Activated T-helper 1 cell treated with anti-CD3 and anti-CD28 coated beads, Interleukin-12 subunit alpha, Interleukin-12 subunit beta, Interleukin-2, Interleukin-4 antibody, amounts not matched to agents 30 ng/mL and 10 ng/mL and 1 ng/mL, durations not matched to agents 14 hours and 24 hours and 36 hours (primary cell): Measurements from ENCODE around the gene TMEM233. TPM values are rescaled to one million over a fixed set of nuclear protein-coding genes. Genes with fewer than 3 reads are reported as not detected.
"Not testable (repeated sequence)": the region's sequence is repeated elsewhere in the genome, so short reads cannot be mapped to it uniquely, and the experiment has no call there.

Source experiments
- DNase-seq: peaks from one replicate; pipeline ENCODE4 v3.0.0; 2021; ENCODE audit warnings: low spot score
- H3K27ac Mint-ChIP-seq: one replicate; pipeline ENCODE4 v1.8.0; 2021; ENCODE audit warnings: mild to moderate bottlenecking, mixed read lengths
- H3K27me3 Mint-ChIP-seq: one replicate; pipeline ENCODE4 v1.8.0; 2022; ENCODE audit warnings: mild to moderate bottlenecking, moderate library complexity, mixed read lengths; ENCODE audit not compliant: insufficient read depth
- H3K36me3 Mint-ChIP-seq: one replicate; pipeline ENCODE4 v1.8.0; 2021; ENCODE audit warnings: low read depth, mixed read lengths
- H3K4me1 Mint-ChIP-seq: one replicate; pipeline ENCODE4 v1.8.0; 2021; ENCODE audit warnings: low read depth, mixed read lengths
- H3K4me3 Mint-ChIP-seq: one replicate; pipeline ENCODE4 v1.8.0; 2021; ENCODE audit warnings: mild to moderate bottlenecking, moderate library complexity, mixed read lengths
- H3K9me3 Mint-ChIP-seq: one replicate; pipeline ENCODE4 v1.8.0; 2021; ENCODE audit warnings: mixed read lengths
- intact Hi-C: fragments of 100-400 bp; cut with micrococcal nuclease; formaldehyde crosslinking; loops from one replicate; pipeline ENCODE4 v1.15.1; 2024
- total RNA-seq: library from RNA; stranded (reverse); gene quantifications from 2 replicates; pipeline ENCODE4 v1.2.3, GENCODE V29; 2022

The TMEM233 gene
- total RNA-seq, 1 donor from 2014 or later, result not detected

DNA sequence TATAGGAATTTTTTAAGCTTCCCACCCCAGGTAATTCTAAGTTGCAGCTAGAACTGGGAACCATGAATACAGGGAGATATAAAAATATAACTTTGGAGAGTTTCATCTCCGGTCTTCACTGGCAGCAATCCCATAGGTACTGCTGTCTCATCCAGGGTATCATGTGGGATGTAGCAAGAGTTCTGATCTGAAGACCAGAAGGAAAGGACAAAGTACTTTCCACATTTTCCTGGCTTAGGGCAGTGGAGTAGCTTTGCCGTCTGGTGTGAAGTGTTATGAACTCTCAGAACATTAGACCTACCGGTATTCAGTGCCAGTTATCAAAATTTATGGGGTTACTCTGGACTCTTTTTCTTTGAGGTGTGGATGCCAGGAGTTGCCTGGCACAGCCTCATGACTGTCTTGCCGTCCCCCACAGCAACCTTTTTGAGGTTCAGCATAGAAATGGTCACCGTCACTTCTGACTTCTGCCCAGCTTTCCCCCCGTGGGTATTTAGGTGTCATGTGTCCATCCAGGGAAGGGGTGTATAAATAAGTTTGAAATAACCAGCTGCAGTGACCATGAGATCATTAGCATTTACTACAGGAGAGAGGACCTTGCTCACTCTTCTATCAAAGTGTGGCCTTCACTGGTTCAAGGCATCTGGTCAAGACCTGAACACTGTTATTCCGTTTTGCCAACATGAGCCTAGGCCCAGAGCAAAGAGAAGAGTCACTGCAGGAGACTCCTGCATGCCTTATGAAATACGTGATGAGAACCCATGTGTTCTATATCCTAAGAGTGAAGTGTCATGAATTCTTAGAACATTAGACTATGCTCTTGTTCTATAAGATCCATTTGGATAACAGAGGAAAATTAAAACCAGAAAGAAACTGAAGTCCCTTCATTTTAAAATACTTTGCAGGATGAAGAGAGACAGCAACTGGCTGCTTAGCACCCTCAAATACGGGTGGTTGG lies 22.2 kb downstream of the TMEM233 start:
- H3K4me1 Mint-ChIP-seq, result no peaks in the 10 kb centered on the region
- H3K9me3 Mint-ChIP-seq, result peaks cover 15% of the 10 kb centered on the region
- no peak overlapping the region for H3K27ac Mint-ChIP-seq
- intact Hi-C loops, result no loop called here
- peaks cover 5% of the 10 kb centered on the region for H3K27me3 Mint-ChIP-seq
- H3K4me3 Mint-ChIP-seq, result no peak overlapping the region
- H3K36me3 Mint-ChIP-seq, result no peaks in the 10 kb centered on the region
- DNase-seq, result no peak

DNA sequence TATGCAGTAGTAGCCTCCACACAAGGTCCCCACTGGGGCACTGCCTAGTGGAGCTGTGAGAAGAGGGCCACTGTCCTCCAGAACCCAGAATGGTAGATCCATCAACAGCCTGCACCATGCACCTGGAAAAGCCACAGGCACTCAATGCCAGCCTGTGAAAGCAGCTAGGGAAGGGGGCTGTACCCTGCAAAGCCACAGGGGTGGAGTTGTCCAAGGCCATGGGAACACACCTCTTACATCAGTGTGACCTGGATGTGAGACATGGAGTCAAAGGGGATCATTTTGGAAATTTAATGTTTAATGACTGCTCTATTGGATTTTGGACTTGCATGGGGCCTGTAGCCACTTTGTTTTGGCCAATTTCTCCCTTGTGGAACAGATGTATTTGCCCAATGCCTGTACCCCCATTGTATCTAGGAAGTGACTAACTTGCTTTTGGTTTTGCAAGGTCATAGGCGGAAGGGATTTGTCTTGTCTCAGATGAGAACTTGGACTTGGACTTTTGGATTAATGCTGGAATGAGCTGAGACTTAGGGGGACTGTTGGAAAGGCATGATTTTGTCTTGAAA lies 24.8 kb downstream of the TMEM233 start:
- peaks cover 10% of the 10 kb centered on the region for H3K27me3 Mint-ChIP-seq
- H3K36me3 Mint-ChIP-seq, intact Hi-C loops, H3K27ac Mint-ChIP-seq, H3K4me1 Mint-ChIP-seq, DNase-seq, H3K4me3 Mint-ChIP-seq: not testable (repeated sequence)
- peaks cover 15% of the 10 kb centered on the region for H3K9me3 Mint-ChIP-seq

DNA sequence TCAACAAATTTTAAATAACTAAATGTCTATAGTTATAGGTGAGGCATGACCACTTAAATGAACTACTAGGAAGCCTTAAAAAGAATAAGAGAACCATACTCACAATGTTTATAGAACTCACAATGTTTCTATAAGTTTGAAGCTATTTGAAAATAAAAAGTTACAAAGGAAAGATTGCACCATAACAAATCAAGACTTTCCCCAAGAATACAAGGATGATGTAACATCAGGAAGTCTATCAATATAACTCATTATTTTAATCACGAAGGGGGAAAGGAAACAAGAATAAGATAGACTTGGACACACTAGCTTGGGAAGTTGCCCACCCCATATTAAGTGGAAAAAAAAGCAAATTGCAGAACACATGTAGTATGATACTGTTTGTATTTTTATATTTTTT lies 26.9 kb downstream of the TMEM233 start:
- Mint-ChIP-seq H3K27me3 (peaks cover 16% of the 10 kb centered on the region), H3K36me3 (no peaks in the 10 kb centered on the region), H3K4me1 (no peaks in the 10 kb centered on the region), H3K4me3 (no peak overlapping the region), H3K9me3 (peaks cover 15% of the 10 kb centered on the region), H3K27ac (no peak overlapping the region)
- intact Hi-C loops, result no loop called here
- no peak for DNase-seq

DNA sequence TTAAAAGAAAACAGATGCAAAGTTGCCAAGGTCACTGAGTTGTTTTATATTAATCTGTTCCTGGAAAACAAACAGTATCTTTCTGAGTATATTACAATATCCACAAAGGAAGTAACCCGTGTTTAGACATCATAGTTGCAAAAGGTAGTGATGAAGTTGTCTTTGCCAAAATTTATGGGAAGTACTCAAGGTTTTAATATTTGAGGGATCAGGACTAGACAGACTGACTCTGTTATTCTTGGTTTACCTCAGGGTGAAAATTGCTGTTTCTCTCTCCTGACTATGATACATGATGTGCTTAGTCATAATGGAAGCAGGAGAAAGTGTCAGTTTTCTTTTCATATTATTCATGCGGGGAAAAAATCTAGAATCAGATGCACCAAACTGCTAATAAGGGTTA lies 28.3 kb downstream of the TMEM233 start:
- no peak for DNase-seq
- Mint-ChIP-seq H3K4me3 (no peak overlapping the region), H3K9me3 (peaks cover 14% of the 10 kb centered on the region), H3K27me3 (peaks cover 14% of the 10 kb centered on the region), H3K36me3 (no peaks in the 10 kb centered on the region), H3K4me1 (no peaks in the 10 kb centered on the region), H3K27ac (no peak overlapping the region)
- intact Hi-C loops, result no loop called here

DNA sequence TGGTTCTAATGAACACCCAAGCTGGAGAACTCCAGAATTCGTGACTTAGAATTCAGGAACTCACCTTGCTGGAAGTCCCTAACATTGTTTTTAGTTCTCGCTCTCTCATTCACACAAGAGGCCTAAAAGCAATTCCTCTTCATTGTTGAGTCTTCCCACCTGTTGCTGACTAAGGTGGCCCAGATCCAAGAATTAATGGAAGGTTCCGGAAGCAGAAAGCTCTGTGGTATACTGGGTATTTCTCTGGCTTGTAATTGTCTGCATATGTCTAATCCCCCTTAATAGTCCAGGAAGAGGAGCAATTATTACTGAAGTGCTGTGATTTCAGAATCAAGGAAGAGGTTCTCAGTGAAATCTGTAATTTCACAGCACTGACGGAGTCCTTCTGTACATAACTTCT lies 31.4 kb downstream of the TMEM233 start:
- peaks cover 17% of the 10 kb centered on the region for H3K27me3 Mint-ChIP-seq
- H3K9me3 Mint-ChIP-seq, result no peaks in the 10 kb centered on the region
- no peaks in the 10 kb centered on the region for H3K4me1 Mint-ChIP-seq
- no peak overlapping the region for H3K27ac Mint-ChIP-seq
- intact Hi-C loops, result no loop called here
- no peak overlapping the region for H3K4me3 Mint-ChIP-seq
- no peaks in the 10 kb centered on the region for H3K36me3 Mint-ChIP-seq
- DNase-seq, result no peak

DNA sequence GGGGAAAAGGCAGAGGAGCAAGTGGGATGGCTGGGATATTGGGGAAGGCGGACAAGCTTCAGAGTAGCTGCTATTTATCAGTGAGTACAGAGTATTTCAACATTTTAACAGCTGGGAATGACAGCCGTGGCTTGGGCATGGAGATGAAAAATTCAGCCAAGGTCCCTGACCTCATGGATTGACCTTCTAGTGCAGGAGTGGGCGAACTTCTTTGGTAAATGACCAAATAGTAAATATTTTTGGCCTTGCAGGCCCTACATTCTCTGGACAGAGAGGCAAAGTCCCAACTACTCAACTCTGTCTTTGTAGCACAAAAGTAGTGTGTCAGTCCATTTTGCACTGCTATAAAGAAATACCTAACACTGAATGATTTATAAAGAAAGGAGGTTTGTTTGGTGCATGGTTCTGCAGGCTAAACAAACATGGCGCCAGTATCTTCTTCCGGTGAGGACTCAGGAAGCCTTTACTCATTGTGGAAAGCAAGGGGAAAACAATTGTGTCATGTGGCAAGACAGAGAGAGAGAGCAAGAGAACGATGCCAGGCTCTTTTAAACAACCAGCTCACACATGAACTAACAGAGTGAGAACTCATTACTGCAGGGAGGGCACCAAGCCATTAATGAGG lies 33.6 kb downstream of the TMEM233 start:
- no peaks in the 10 kb centered on the region for H3K36me3 Mint-ChIP-seq
- intact Hi-C loops, result no loop called here

DNA sequence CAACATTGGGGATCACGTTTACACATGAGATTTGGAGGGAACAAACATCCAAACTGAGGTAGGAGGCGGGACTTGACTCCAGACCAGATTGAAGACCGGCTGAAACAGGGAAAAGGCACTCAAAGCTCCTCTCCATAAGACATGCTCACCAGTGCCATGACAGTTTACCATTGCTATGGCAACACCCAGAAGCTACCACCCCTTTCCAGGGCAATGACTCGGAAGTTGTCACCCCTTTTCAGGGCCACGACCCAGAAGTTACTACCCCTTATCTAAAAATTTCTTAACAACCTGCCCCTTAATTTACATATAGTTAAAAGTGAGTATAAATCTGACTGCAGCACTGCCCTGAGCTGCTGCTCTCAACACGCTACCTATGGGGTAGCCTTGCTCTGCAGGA lies 34.1 kb downstream of the TMEM233 start:
- H3K4me1 Mint-ChIP-seq, result no peaks in the 10 kb centered on the region
- no peak for DNase-seq
- H3K4me3 Mint-ChIP-seq, result no peak overlapping the region
- H3K27ac Mint-ChIP-seq, result no peak overlapping the region
- no peaks in the 10 kb centered on the region for H3K9me3 Mint-ChIP-seq
- H3K27me3 Mint-ChIP-seq, result peaks cover 14% of the 10 kb centered on the region
- H3K36me3 Mint-ChIP-seq, result no peaks in the 10 kb centered on the region
- intact Hi-C loops, result no loop called here

More for the DNA sequence above, 33.6 kb downstream of the TMEM233 start:
- DNase-seq, result no peak
- Mint-ChIP-seq H3K4me1 (no peaks in the 10 kb centered on the region), H3K9me3 (no peaks in the 10 kb centered on the region), H3K27ac (no peak overlapping the region), H3K27me3 (peaks cover 17% of the 10 kb centered on the region), H3K4me3 (no peak overlapping the region)

DNA sequence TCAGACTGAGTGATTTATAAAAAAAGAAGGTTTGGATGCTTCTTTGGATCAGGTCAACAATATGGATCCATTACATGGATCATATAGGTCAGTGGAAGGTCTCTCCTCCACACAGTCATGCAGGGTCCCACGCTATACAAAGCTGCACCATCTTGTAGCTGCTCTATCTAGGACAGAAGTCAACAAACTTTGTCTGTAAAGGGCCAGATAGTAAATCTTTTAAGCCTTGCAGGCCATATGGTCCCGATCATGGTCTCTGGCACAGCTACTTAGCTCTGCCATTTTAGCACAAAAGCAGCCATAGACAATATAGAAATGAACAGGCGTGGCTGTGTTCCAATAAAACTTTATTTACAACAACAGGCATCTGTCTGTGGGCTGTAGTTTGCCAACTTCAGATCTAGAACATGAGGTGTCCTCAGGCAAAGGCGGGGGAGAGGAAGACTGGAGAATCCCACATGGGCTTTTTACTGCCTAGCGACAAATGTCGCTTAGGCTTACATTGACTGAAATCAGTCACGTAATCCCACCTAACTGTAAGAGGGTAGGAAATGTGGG lies 36.7 kb downstream of the TMEM233 start:
- DNase-seq, result no peak
- H3K27ac Mint-ChIP-seq, result no peak overlapping the region
- no peaks in the 10 kb centered on the region for H3K4me1 Mint-ChIP-seq
- H3K27me3 Mint-ChIP-seq, result peaks cover 14% of the 10 kb centered on the region
- no peak overlapping the region for H3K4me3 Mint-ChIP-seq
- H3K36me3 Mint-ChIP-seq, result no peaks in the 10 kb centered on the region
- H3K9me3 Mint-ChIP-seq, result no peaks in the 10 kb centered on the region
- intact Hi-C loops, result no loop called here

DNA sequence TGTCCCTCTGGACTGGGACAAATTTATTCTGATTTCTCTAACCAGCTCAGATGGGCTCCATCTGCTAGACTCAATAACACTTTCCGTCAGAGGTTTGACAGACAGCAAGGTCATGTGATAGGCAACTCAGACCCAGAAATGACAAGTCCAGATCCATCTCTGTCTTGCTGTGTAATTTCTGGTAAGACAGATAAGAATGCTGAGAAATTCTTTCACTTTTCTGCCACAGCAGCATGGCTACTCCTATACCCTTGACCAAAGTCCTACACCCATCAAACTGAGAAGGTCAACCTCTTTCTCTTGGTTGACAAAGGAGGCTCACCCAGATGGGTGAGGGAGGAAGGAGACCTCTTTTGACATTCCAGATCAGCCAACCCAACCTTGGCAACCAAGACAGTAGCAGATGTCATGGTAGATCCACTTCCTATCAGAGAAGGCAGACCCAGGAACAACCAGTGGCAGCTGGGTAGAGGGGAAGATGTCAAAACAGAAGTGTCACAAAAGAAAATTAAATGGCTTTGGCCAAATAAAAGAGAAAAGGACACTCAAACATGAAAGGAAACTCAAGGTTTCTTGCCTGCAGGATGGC lies 37.5 kb downstream of the TMEM233 start:
- intact Hi-C loops, result no loop called here
- no peak overlapping the region for H3K27ac Mint-ChIP-seq

DNA sequence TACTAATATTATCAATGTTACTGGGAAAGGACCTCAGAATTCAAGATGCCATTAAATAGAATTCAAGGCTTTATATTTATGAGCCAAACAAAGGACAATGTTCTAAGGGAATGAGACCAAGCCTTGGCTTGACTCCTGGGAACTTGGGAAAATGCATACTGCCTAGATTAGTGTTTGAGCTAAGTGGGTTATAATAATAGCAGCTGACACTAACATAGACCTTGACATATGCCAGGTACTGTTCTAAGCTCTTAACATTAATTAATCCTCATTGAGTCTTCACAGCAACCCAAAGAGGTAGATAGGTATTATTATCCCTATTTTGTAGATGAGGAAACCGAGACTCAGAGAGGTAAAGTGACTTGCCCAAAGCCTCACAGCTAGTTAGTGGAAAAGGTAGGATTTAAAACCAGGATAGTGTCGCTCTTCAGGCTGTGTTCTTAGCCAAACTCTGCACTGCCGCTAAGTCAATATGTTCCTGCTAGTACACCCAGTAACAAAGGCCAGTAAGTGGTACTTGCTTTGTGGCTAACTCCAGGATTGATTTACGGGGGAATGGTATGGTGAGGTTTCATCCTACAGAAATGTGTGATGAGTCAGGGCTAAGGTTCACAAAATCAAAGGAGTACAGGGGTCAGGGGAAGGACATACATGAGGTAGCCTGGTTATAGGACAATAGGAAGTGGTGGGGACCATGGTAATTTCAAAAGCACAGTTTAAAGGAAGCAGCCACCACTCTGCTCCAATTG lies 38.5 kb downstream of the TMEM233 start:
- no peak for DNase-seq
- no peaks in the 10 kb centered on the region for H3K36me3 Mint-ChIP-seq
- H3K27ac Mint-ChIP-seq, result no peak overlapping the region
- H3K4me1 Mint-ChIP-seq, result no peaks in the 10 kb centered on the region
- peaks cover 18% of the 10 kb centered on the region for H3K27me3 Mint-ChIP-seq
- no peaks in the 10 kb centered on the region for H3K9me3 Mint-ChIP-seq
- intact Hi-C loops, result no loop called here
- H3K4me3 Mint-ChIP-seq, result no peak overlapping the region

More for the DNA sequence above, 37.5 kb downstream of the TMEM233 start:
- Mint-ChIP-seq H3K36me3 (no peaks in the 10 kb centered on the region), H3K4me1 (no peaks in the 10 kb centered on the region), H3K27me3 (peaks cover 17% of the 10 kb centered on the region), H3K4me3 (no peak overlapping the region), H3K9me3 (no peaks in the 10 kb centered on the region)
- DNase-seq, result no peak

DNA sequence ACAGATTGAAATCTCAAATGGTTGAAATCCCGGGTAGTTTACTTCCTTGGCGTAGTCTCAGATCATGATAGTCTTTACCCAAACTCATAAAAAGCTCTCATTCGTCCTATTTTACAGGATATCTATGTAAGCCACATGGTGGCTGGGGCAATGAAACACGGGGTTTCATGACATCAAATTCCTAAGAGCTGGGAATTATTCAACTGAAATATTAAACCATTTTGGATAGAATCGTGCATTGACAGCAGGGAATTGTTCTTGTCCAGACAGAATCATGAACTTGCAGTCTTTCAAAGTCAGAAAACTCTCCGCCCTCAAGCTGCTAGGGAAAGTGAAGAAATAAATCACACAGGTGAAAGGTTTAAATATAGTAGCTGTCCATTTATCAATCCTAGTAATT lies 41.2 kb downstream of the TMEM233 start:
- DNase-seq, result no peak
- Mint-ChIP-seq H3K36me3 (no peaks in the 10 kb centered on the region), H3K9me3 (no peaks in the 10 kb centered on the region), H3K27me3 (peaks cover 27% of the 10 kb centered on the region), H3K4me3 (no peak overlapping the region), H3K27ac (no peak overlapping the region), H3K4me1 (no peaks in the 10 kb centered on the region)
- intact Hi-C loops, result no loop called here

DNA sequence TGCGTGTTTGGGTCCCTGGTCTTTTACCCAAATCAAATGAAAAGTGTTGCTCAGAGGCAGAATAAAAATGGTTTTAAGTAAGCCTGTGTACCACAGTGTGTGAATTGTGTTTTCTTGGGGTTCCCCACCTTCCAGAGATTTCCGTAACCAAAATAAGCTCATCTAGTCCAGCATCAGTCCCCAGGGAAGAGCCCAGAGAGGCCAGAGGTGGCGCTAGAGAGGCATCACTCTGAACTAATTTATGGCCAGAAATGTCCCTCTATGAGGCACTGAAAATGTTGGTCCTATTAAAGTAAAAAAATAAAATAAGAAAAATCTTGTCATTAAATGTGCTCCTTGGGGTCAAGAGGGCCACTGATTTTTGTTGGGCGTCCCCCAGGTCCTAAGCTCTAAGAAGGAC lies 49.4 kb downstream of the TMEM233 start:
- intact Hi-C loops, result no loop called here
- Mint-ChIP-seq H3K4me3 (no peak overlapping the region), H3K36me3 (no peaks in the 10 kb centered on the region), H3K4me1 (no peaks in the 10 kb centered on the region), H3K9me3 (no peaks in the 10 kb centered on the region), H3K27ac (no peak overlapping the region), H3K27me3 (peaks cover 16% of the 10 kb centered on the region)
- DNase-seq, result no peak
